GM18507 (cell line): ENCODE measurements around the gene CDH13.

Source experiments
- DNase-seq: peaks from one replicate; pipeline ENCODE4 v3.0.0; 2011; ENCODE audit warnings: low read depth; ENCODE audit not compliant: insufficient read length; ENCODE audit errors: extremely low spot score
- FAIRE-seq: peaks from 2 replicates; lab custom pipeline; 2011; peaks lifted over from hg19 to GRCh38; lab: Jason Lieb, UNC

CDH13 gene

DNA sequence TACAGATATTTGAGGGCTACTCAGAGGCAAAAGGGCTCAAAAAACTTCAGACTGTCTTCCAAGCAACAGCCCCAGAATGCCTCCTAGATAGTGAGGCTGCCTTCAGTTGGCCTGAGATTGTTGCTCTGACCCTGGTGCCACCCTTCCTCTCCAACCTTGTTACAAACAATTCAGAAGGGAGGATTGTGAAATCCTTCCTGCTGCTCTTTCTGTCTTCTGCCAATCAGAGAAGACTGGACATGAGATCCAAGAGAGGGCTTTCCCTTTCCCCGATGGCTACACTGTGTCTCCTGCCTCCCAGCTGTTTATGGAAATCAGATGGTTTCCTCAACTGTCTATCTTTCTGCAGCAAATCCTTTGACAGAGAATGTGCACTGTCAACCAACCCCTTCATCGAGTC is 419.9 kb downstream of the CDH13 start:
- FAIRE-seq (no peak), DNase-seq (no peak)

DNA sequence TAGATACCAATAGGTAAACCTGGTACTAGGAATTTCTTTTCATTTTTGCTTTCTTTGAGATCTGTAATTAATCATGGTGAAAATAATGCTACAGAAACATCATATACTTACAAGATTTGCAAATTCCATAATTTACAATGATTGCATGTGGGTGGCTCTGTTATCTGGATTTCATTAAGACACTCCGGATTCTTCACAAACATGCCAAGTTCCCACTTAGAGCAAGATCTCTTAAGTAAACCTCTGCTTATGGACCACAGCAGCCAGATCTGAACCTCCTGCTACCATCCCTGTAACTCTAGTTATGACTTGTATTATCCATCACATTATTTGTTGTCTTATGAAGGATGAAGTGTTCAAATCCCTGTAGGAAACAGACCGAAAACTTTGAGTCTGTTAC is 424.7 kb downstream of the CDH13 start:
- no peak for FAIRE-seq
- no peak for DNase-seq

DNA sequence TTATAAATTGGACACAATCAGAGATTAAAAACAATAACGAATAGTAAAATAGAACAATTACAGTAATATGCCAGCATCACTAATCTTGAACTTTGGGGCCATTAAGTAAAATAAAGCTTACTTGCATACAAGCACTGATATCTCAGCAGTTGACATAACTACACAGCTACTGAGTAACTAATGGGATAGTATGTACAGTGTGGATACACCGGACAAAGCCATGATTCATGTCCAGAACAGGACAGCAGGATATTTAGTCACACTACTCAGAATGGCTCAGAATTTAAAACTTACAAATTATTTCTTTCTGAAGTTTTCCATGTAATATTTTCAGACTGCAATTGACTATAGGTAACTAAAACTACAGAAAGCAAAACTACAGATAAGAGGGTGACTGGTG is 427.5 kb downstream of the CDH13 start:
- DNase-seq (no peak), FAIRE-seq (no peak)

DNA sequence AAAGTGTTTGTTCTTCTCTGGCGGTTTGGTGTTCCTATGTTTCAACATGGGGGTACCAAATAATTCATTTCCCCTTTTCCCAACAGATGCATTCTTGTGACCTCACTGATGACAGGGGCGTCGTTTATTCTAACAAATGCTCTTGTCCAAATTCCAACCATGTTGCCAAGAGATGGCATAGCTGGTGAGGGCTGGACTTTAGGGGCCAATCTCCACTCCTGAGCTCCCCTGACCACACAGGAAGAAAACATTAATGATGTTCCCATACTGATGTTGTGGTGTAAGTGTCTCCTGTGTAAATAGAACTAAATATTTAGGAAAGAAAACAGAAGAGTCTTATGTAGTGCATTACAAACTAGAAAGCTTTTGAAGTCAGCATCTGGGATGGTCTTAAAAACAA is 431.6 kb downstream of the CDH13 start:
- no peak for DNase-seq
- no peak for FAIRE-seq

DNA sequence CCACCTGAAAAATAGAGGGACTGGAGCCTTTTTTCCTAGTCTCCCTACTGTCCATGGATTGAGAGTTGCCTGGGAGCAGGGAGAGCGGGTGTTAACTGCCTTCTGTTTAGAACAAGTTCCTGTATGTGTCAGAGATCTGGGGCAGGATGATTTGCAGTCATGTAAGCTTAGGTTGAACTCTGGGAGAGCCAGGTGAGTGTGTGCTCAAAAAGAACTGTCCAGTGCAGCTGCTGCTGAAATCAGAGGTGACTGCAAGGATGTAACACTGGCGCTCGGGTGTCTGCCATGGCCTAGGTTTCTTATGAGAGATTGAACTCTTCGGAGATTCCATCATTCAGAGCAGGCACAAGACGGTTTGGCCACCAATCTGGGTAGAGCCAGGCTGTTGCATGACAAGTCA is 432.5 kb downstream of the CDH13 start:
- FAIRE-seq (no peak), DNase-seq (no peak)

DNA sequence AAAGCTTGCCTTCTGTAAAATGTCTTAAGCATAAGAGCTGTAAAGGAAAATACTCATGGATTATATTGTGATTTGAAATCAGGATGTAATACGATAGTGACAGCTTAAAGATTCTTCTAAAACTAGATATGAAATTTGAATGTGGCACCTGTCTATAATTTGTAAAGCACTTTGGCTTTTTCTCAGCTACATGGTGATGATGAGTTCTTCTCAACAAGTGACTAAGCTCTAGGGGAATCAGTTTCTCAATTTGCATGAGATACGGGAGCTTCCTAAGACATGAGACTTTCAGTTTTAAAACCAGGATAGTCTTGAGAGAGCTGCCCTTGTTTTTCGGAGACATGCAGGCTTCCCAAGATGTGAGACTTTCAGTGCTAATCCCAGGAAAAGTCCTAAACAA is 439.2 kb downstream of the CDH13 start:
- DNase-seq, result no peak
- no peak for FAIRE-seq

DNA sequence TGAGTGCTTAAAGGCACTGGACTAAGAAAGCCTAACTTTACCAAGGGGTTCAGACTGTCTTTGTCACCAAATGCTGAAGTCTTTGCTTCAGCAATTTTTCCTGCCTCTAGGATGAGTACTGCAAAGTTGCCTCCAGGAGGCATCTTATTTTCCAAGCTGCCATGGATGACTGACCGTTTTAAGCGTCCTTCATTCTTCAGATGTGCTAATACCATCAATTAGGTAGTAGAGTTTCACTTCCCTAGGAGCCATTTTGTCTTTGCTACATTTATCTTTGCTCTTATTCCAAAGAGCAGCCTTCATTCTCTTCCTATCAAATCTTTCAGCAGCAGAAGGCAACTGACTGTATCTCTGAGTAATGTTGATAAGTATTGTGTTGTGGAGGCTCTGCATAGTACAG is 440.1 kb downstream of the CDH13 start:
- no peak for FAIRE-seq

DNA sequence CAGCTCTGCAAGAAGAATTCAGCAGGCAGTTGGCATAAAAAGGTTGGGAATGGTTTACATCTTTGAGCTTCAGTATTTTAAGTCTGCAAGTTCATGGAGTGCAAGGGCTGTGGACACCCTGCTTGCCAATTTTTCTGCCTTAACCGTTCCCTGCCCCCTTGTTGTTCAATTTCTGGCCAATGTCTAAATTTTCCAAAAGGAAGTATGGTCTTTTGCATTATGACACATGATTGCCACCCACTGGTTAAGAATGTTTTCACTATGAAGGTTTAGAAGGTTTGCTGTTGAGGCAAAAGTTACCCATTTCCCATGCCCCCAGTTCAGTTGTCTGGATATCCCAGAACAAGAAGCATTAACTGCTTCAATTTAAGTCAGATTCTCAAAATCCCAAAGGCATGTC is 441.9 kb downstream of the CDH13 start:
- DNase-seq (no peak), FAIRE-seq (no peak)

More for the DNA sequence above, 440.1 kb downstream of the CDH13 start:
- no peak for DNase-seq

DNA sequence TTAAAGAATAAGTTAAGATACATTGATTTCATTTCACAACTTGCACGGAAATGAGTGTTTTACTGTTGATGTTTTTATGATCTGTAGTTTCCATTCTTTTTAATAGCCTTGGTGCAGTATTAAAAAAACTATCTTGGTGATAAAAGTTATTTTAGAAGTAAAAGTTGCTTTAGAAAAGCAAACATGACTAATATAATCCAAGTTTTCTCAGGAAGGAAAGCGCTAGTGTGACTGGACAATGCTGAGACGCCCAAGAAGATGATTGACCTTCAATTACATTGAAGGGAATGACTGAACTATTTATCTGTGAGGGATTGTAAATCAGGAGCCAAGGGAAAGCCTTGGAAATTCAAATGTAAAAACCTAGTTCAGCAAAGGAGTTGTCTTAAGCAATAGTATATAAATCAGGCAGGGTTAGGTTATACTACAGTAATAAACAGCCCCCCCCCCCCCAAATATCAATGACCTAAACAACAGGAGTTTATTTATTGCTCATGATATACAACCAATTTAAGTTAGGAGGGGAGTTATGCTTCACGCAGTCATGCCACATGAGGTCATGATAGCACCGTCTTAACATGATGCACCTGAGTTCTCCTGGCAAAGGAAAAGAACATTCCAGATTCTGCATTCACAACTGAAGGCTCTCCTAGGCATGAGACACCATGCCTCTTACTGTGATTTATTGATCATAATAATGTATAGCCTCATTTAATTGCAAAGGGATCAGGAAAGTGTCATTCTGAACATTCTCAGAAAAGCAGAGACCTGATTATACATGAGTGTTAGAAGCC is 443.8 kb downstream of the CDH13 start:
- DNase-seq (no peak), FAIRE-seq (no peak)

DNA sequence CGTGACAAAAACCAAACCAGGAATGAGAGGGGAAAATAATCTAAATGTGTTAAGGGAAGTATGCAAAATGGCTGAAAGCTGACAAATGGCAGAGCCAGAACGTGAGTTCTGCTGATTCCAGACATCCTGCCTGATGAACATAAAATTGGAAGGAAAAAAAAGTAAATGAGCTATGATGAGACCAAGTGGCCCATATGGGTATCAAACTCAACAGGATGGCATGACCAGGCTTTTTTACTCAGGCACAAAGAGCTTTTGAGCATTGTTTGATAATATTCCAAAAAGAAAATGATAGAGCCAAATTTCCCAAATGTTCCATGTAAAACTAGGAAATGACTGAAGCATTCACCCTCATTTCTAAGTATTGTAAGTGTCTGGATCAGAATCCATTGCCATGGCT is 449.2 kb downstream of the CDH13 start:
- DNase-seq (no peak), FAIRE-seq (no peak)

DNA sequence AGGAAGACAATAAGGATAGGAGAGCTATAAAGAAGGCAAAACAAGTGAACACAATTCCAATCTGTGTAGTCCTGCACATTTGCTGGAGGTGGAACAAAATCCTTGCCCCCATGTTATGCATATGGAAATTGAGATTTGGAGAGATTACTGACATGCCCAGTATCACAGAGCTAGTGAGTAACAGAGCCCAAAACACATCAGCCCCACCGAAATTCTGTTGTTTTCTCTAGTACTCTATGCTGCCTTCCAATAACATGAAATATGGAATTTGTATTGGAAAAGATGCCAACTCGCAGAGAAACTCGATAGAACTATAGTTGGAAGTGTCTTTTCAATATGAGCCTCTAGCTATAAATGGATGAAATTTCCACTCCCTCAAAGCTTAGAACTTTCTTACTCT is 456.6 kb downstream of the CDH13 start:
- no peak for DNase-seq
- FAIRE-seq, result no peak

DNA sequence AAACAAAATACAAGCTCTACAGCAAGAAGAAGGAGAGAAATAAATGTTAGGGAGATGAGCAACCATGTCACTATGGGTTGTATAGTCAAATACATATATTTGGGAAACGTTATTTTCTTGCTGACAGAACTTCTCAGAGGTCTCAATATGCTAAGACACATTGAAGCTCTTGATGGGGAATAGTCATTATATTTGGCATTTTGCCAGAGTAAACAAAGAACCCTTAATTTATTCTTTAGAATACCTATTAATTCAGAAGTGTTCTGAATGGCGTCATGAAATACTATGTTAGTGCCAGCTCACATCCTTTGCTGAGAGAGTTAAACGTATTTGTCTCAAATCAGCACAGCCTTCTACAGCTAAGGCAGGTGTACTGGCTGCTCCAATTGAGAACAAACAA is 458.9 kb downstream of the CDH13 start:
- FAIRE-seq (no peak), DNase-seq (no peak)

DNA sequence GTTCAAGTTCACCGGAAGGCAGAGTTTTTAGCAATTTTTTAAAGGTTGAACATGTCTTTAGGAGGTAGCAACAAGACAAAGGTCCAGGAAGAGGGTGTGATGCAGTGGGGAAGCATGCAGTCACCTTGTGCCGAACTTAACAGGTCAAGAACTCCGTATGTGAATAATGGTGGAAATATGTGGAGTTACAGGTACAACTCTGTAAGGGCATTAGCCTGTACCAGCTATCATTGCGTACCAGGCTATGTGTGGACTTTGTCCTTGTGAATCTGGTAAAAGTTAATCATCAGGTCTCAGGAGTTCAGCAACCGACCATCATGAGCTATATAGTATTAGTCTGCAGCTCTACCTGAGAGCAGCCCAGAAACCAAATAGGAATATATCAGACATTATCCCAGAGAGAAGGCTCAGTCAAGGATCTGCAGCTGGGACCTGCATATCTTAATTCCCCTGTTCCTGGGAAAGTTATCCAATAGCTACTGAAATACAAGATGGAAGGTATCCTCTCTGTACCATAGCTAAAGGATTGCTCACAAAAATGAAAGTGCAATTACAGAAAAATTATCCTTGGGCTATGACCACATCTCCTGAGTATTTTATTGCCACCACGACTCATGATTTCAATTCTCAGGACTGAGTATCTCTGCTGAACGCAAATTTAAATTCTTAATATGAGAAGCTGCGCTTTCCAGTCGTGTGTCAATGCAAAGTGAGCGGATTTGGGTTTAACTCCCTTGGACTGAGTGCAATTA is 469.3 kb downstream of the CDH13 start:
- FAIRE-seq, result no peak
- no peak for DNase-seq

DNA sequence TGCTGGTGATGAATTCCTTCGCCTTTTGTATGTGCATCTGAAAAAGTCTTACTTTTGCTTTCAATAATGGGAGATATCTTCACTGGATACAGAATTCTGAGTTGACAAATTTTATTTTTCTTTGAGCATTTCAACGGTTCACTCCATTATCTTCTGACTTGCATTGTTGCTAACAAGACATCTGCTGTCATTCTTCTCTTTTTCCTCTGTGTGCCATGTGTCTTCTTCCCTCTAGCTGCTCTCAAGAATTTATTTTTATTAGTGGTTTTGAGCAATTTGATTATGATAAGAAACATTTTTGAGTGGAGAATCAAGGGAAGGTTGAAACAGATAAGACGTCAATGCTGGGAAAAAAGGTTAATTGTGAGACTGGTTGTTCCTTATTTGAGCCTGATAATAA is 471.8 kb downstream of the CDH13 start:
- DNase-seq (no peak), FAIRE-seq (no peak)

DNA sequence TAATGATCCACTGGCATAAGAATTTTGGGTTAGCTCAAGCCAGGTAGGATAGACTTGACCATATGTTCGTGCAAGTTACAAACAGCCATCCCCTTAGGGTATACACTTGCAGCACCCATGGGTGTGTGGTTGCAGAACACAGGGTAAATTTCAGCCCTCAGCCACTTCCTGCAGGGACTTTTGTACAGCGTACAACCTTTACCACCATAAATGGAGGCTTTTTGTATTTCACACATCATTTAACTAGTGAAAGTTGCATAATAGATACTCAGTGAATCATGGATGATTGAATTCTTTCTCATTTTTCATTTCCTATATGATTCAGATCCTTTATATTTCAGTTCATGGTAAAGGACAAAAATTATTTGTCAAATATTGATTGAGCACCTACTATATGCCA is 473.9 kb downstream of the CDH13 start:
- DNase-seq, result no peak
- no peak for FAIRE-seq

DNA sequence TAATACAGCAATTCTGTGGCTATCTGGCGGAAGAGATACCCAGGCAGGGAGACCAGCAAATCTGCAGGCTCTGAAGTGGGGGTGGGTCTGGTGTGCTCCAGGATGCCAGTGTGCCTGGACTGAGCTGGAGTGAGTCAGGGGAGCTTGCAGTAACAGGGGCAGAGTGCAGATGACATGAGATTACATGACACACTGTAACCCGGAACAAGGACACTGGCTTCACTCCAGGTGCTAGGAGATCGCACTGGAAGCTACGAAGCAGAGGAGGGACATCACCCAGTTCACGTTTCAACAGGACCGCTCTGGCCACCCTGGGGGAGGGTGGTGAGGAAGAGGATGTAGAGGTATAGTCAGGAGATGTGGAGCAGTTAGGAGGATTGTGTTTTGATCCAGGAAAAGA is 475.6 kb downstream of the CDH13 start:
- FAIRE-seq (no peak), DNase-seq (no peak)

DNA sequence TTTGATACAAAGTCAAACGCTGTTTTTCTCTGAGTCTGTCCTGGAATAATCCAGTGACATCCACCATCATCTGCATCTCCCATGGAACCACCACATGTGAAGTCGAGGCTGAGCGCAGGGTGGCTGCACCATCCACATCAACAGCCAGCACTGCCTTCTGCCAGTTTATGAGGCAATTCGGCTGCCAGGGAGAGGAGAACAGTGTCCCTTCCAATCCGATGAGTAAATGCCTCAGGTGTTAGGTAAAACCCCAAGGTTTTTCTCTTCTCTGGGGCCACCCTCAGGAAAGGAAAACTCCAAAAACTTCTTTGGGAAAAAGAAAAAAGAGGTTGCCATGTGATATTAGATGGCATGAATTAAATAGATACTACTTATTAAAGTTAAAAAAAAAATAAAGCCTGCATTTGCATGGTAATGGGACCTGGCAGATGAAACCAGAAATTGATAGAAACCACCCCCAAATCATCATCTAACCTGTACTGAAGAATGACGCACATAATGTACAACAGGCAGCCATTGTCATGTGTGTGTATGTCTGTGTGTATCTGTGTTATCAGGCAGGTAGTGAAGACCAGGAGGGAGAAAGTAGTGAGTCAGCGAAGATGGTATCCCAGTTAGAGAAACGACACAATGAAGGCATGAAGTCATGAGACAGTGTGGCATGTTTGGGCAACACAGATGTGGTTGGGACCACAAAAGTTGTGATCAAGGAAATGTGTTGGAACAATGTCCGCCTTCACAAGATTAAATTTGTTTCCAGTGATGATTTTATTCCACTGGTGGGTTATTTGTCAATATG is 478.7 kb downstream of the CDH13 start:
- DNase-seq, result no peak
- FAIRE-seq, result no peak

DNA sequence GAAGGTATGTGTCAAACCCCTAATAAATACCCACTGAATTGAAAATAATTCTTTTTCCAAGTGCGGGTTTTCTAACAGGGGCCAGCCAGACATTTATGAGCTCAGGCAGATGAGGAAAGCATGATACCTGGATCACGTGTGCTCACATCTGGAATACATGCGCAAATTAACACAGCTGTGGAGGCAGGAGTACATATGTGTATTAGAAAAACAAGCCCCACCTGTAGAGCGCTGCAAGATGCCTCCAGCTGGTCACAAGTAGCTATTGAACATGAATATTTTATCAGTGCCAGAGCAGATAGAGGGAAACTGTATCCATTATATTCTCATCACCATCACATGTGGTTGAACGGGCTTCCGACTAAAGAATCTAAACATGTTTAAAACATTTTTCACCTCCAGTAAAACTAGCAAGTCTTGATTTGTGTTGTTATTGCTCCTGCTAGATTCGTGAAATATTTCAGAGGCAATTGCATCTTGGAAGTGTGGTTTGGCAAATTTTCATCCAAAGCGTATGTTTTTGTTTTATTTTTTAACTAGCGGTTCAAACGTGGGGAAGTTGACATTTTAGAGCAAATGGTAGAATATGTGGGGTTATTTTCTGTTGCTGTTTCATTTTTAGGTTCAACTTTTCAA is 482.8 kb downstream of the CDH13 start:
- DNase-seq, result no peak
- FAIRE-seq, result no peak

DNA sequence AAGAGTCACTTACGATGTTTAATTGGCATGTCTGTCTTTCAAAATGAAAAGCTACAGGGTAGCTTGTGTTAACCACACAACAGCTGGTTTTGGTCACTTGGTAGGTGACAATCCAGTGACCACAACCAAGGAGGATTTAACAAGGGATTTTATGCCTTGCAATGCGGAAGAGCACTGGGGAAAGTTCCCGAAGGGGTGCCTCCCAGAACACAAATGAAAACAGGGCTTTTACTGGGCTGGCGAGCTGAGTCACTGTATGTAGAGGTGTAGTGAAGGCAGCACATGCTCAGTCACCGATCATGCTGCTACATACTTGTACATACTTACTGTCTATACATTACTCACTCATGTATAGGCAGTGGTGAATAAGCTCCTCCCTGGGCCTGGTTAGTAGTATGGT is 483.5 kb downstream of the CDH13 start:
- DNase-seq, result no peak
- FAIRE-seq, result no peak

DNA sequence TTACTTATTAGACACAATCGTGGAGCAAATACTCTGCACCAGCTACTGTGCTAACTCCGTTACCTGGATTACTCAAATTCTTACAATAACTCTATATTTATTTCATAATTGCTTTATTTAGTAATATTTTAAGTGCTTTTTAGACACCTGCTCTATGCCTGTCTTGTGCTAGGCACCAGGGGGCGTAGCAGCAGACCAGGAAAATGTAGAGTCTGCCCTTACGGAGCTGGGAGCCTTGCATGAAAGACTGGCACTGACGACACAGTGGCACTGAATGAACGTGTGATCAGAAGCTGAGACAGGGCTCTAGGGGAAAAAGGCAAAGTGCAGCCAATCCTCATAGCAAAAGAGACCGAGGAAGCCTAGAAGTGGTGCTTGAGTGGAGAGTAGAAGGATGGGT is 486.5 kb downstream of the CDH13 start:
- FAIRE-seq (no peak), DNase-seq (no peak)
